Heart left ventricle (tissue), 16 donors: ENCODE data around the gene GRM5. TPM values are rescaled to one million over a fixed set of nuclear protein-coding genes. Genes with fewer than 3 reads are reported as not detected.

Experiments used
- ATAC-seq, 4 donors: fragments of 200-7000 bp; cut with Tn5 transposase; one replicate each; pipeline ENCODE4 v1.9.1; 2020 to 2022; ENCODE audit warnings: moderate library complexity in 4 of 4, mild to moderate bottlenecking in 3 of 4, moderate number of reproducible peaks in 1 of 4
- DNase-seq, 5 donors: peaks; one replicate each; pipeline ENCODE4 v3.0.0-alpha.2; 2020
- H3K27ac ChIP-seq, 12 donors: fragments of 200-600 bp; sonication (generic) in 4 of 12; one replicate each; pipeline versions ENCODE4 v1.5.0 to v1.8.0; 2016 to 2022; ENCODE audit warnings: mild to moderate bottlenecking in 2 of 12
- H3K27me3 ChIP-seq, 9 donors: fragments of 200-600 bp; sonication (generic) in 2 of 9; one replicate each; pipeline versions ENCODE4 v1.5.1 to v1.8.0; 2016 to 2022; ENCODE audit warnings: mild to moderate bottlenecking in 3 of 9
- H3K36me3 ChIP-seq, 9 donors: fragments of 200-600 bp; sonication (generic) in 2 of 9; one replicate each; pipeline versions ENCODE4 v1.5.0 to v1.8.0; 2018 to 2022; ENCODE audit warnings: mild to moderate bottlenecking in 2 of 9
- H3K4me1 ChIP-seq, 12 donors: fragments of 200-600 bp; sonication (generic) in 4 of 12; one replicate each; pipeline versions ENCODE4 v1.5.0 to v1.8.0; 2016 to 2022; ENCODE audit warnings: mild to moderate bottlenecking in 3 of 12
- H3K4me3 ChIP-seq, 12 donors: fragments of 200-600 bp; sonication (generic) in 4 of 12; one replicate each; pipeline versions ENCODE4 v1.5.0 to v1.8.0; 2017 to 2022; ENCODE audit warnings: mild to moderate bottlenecking in 9 of 12, moderate library complexity in 4 of 12
- H3K9me3 ChIP-seq, 12 donors: fragments of 200-600 bp; sonication (generic) in 4 of 12; one replicate each; pipeline versions ENCODE4 v1.5.0 to v1.8.0; 2016 to 2022; ENCODE audit warnings: mild to moderate bottlenecking in 1 of 12
- POLR2A ChIP-seq, 2 donors: fragments of 450-650 bp; IDR thresholded peaks; one replicate each; pipeline ENCODE4 v1.6.1; 2017; ENCODE audit warnings: antibody characterized with exemption in 2 of 2, mild to moderate bottlenecking in 2 of 2, moderate library complexity in 2 of 2
- WGBS, 4 donors: extraction: QIAGEN DNeasy Blood & Tissue Kit in 2 of 4; methylation state at CpG; one replicate each; pipeline versions ENCODE4 v1.1.5 to v1.1.7; 2013 to 2018; 5-methylcytosine and 5-hydroxymethylcytosine counted together
- intact Hi-C, 10 donors: fragments of 100-400 bp; cut with DNase I; formaldehyde crosslinking; loops; one replicate each; pipeline versions ENCODE4 v1.11.1 to v1.14.2; 2022
- polyA plus RNA-seq, 2 donors: library from polyadenylated mRNA; stranded (reverse); fragments of 200-250 nt; gene quantifications; one replicate each; pipeline ENCODE4 v1.2.3, GENCODE V29; 2013
- total RNA-seq, 9 donors: library from RNA; depleted of rRNA in 2 of 9; stranded (reverse); fragments of >200 nt in 2 of 9; fragmentation: NEBNext Ultra II Directional in 3 of 9; extraction: Animal tissue kit (Norgen Biotek cat#: 25700) in 3 of 9; gene quantifications; one replicate each; pipeline versions ENCODE4 v1.1.0 to v1.2.4, GENCODE V29; 2016 to 2023
- TF ChIP-seq, protein P1 (sequence below), 12 donors: fragments of 200-600 bp; sonication (generic) in 4 of 12; IDR thresholded peaks; one replicate each; pipeline versions ENCODE4 v1.5.0 to v1.8.0; 2018 to 2022; ENCODE audit warnings: antibody characterized with exemption in 12 of 12, mild to moderate bottlenecking in 5 of 12
- donor health status: ischemic (EF 13 %, LVEDD 7.1; RV severe dilation, severe dysfunction).
- donor health status: healthy with polysubstance abuse.
- donor health status: DM: no; HTN: yes; CAD: no.
- donor health status: DM: no; HTN: no; CAD: no.
- donor health status: ischemic (EF 25% LVEDD 6.9; RV normal size, moderate dysfunction).
- donor health status: ischemic (EF 25% LVEDD 5.7; RV mildly dilated, moderate dysfunction).
- donor health status: healthy.
- donor health status: DM: yes; HTN: yes; CAD: no.
- donor health status: ischemic (EF 35%, LVEDD 5.7; RV mildly dilated, moderate dysfunction).
- donor health status: nonischemic (EF 11% LVEDD 7.7; RV severe dilation, severe dysfunction).
- donor health status: DM: yes; HTN: yes; CAD: no.
- donor health status: PGD.
- donor health status: ischemic (EF 29% LVEDD 5.4; RV normal size, mild dysfunction).
- donor health status: nonischemic (EF 23%, LVEDD 6.1; RV moderate dilation, normal function).

GRM5 gene
- total and polyA plus RNA-seq, 11 donors: 0.01 to 0.09 (median 0.09) TPM; not detected in 8

- DNase-seq (no peak), ATAC-seq (no peak)
- Histone ChIP-seq H3K4me1 (peaks cover 0 to 9% (median 0%) of the 10 kb centered on the region in 12 donors), H3K9me3 (no peaks in the 10 kb centered on the region), H3K27ac (no peak overlapping the region), H3K36me3 (no peaks in the 10 kb centered on the region), H3K4me3 (peak overlapping the region in 5 of 12 donors; percentile 32 to 57 (median 49)), H3K27me3 (peaks cover 0 to 65% (median 29%) of the 10 kb centered on the region in 9 donors)
- WGBS, 4 donors: 60 to 68% (median 65%) methylated on average over 11 of the region's 11 CpGs
- intact Hi-C loops: no loop called here
- TF ChIP-seq, protein P1, sequence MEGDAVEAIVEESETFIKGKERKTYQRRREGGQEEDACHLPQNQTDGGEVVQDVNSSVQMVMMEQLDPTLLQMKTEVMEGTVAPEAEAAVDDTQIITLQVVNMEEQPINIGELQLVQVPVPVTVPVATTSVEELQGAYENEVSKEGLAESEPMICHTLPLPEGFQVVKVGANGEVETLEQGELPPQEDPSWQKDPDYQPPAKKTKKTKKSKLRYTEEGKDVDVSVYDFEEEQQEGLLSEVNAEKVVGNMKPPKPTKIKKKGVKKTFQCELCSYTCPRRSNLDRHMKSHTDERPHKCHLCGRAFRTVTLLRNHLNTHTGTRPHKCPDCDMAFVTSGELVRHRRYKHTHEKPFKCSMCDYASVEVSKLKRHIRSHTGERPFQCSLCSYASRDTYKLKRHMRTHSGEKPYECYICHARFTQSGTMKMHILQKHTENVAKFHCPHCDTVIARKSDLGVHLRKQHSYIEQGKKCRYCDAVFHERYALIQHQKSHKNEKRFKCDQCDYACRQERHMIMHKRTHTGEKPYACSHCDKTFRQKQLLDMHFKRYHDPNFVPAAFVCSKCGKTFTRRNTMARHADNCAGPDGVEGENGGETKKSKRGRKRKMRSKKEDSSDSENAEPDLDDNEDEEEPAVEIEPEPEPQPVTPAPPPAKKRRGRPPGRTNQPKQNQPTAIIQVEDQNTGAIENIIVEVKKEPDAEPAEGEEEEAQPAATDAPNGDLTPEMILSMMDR (IDR thresholded peaks at IDR 0.05): no peak
- no peak for TF ChIP-seq POLR2A (IDR thresholded peaks at IDR 0.05)
Measured at GRCh38 chr11:88507771-88508417, 557.9 kb downstream of the GRM5 start.

GRCh38 chr11:88501541-88501940, 564.2 kb downstream of the GRM5 start:
- Histone ChIP-seq H3K36me3 (no peaks in the 10 kb centered on the region), H3K4me1 (no peaks in the 10 kb centered on the region), H3K27ac (no peak overlapping the region), H3K9me3 (no peaks in the 10 kb centered on the region), H3K4me3 (no peak overlapping the region), H3K27me3 (peaks cover 0 to 15% (median 0%) of the 10 kb centered on the region in 9 donors)
- WGBS, 4 donors: 48 to 61% (median 52%) methylated on average over 2 of the region's 2 CpGs
- intact Hi-C loops: no loop called here
- TF ChIP-seq, protein P1 (IDR thresholded peaks at IDR 0.05): no peak
- TF ChIP-seq POLR2A (IDR thresholded peaks at IDR 0.05): no peak
- no peak for DNase-seq
- no peak for ATAC-seq

GRCh38 chr11:88495836-88496235, 569.9 kb downstream of the GRM5 start:
- DNase-seq: no peak
- ATAC-seq: no peak
- Histone ChIP-seq H3K4me3 (no peak overlapping the region), H3K4me1 (no peaks in the 10 kb centered on the region), H3K27ac (no peak overlapping the region), H3K9me3 (no peaks in the 10 kb centered on the region), H3K36me3 (no peaks in the 10 kb centered on the region), H3K27me3 (no peaks in the 10 kb centered on the region)
- TF ChIP-seq POLR2A (IDR thresholded peaks at IDR 0.05): no peak
- TF ChIP-seq, protein P1 (IDR thresholded peaks at IDR 0.05): no peak
- WGBS, 4 donors: 78 to 85% (median 82%) methylated on average over 2 of the region's 2 CpGs
- intact Hi-C loops: no loop called here

GRCh38 chr11:88494848-88495247, 570.9 kb downstream of the GRM5 start:
- 91 to 94% (median 92%) methylated on average over 2 of the region's 2 CpGs for WGBS, 4 donors
- H3K4me1 ChIP-seq: no peaks in the 10 kb centered on the region
- no peak overlapping the region for H3K4me3 ChIP-seq
- DNase-seq: no peak
- no peak for ATAC-seq
- H3K27ac ChIP-seq: no peak overlapping the region
- intact Hi-C loops: no loop called here
- no peaks in the 10 kb centered on the region for H3K27me3 ChIP-seq
- TF ChIP-seq, protein P1 (IDR thresholded peaks at IDR 0.05): no peak
- no peak for TF ChIP-seq POLR2A (IDR thresholded peaks at IDR 0.05)
- H3K36me3 ChIP-seq: no peaks in the 10 kb centered on the region
- no peaks in the 10 kb centered on the region for H3K9me3 ChIP-seq
